Measurements from ENCODE around the gene ATXN10.

Gene ATXN10

DNA sequence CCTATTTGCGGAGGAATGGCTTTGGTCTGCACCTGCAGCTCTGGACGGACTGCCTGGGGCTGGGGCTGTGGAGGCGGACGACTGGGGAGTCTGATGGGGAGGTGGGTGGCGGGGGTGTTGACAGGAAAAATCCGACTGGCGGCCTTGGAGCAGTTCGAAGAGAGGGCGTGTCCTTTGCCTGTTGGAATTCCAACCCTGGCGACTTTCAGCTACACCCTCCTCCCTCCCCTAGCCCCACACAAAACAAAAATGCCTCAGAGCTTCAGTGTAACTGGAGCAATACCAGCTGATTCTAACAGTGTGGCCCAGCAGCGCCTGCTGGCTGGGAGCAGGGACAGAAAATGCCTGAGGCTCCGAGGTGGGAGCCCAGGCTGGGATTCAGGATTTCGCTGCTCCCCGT is 85.4 kb downstream of the ATXN10 start:
- TF ChIP-seq, protein P1, sequence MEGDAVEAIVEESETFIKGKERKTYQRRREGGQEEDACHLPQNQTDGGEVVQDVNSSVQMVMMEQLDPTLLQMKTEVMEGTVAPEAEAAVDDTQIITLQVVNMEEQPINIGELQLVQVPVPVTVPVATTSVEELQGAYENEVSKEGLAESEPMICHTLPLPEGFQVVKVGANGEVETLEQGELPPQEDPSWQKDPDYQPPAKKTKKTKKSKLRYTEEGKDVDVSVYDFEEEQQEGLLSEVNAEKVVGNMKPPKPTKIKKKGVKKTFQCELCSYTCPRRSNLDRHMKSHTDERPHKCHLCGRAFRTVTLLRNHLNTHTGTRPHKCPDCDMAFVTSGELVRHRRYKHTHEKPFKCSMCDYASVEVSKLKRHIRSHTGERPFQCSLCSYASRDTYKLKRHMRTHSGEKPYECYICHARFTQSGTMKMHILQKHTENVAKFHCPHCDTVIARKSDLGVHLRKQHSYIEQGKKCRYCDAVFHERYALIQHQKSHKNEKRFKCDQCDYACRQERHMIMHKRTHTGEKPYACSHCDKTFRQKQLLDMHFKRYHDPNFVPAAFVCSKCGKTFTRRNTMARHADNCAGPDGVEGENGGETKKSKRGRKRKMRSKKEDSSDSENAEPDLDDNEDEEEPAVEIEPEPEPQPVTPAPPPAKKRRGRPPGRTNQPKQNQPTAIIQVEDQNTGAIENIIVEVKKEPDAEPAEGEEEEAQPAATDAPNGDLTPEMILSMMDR (conservative IDR thresholded peaks at IDR 0.05; ENCODE audit: low read length) = peak; percentile 43
- H3K4me3 ChIP-seq (ENCODE audit: low read length) = no peak overlapping the region
- DNase-seq (ENCODE audit: low read depth) = peak; percentile 60

DNA sequence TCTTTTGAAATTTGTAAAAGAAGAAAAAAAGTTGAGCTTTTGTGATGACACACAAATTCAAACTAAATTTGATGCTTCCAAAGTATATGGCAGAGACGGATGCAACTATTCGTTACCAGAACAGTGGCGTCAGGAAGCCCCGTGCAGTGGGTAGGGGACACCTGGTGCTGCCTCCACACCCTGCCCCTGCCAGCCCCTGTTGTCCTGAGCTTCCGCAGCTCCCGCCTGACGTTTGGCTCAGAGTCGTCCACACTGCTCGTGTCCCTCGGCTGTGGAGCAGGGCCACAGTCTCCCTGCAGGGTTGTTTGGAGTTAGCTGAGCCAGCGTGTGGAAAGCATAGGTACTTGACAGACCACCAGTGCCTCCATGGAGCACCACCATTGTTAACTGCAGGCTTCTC is 86.3 kb downstream of the ATXN10 start:
- DNase-seq (ENCODE audit: low read depth) = no peak
- TF ChIP-seq, protein P1 (conservative IDR thresholded peaks at IDR 0.05; ENCODE audit: low read length) = no peak
- no peak overlapping the region for H3K4me3 ChIP-seq (ENCODE audit: low read length)

DNA sequence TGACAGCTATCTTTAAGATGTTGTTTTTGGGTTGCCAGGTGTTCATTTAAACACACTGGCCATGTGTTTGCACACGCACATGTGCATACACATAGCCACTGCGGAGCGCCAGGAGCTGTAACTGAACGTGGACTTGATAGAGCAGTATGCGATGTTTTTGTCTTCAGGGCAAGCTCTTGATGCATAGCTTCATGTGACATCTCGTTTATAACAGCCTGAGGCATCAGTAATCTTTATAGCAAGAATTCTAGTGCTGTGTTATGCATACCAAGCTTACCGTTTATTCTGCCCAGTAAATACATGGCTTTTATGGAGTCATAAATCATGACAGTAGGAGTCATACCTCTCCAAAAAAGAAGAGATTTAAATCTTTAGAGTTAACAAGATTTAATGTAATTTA is 87.0 kb downstream of the ATXN10 start:
- no peak overlapping the region for H3K4me3 ChIP-seq (ENCODE audit: low read length)
- TF ChIP-seq, protein P1 (conservative IDR thresholded peaks at IDR 0.05; ENCODE audit: low read length) = no peak
- no peak for DNase-seq (ENCODE audit: low read depth)

DNA sequence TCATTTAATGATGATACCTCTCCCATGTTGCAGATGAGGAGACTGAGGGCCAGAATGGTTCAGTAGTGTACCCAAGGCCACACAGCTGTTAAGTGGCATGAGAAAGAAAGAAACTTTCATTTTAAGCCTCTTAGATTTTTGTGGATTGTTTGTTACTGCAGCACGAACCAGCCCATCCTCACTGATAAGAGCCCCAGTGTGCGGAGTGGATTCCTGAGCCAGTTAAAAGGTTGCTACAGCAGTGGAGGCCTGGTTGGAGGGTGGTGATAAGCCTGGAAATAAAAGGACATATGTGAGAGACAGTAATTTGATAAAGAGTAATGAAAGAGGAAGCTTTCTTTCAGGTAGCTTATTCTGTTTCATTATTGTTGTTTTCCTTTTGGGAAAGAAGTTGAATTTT is 89.0 kb downstream of the ATXN10 start:
- DNase-seq (ENCODE audit: low read depth) = no peak

DNA sequence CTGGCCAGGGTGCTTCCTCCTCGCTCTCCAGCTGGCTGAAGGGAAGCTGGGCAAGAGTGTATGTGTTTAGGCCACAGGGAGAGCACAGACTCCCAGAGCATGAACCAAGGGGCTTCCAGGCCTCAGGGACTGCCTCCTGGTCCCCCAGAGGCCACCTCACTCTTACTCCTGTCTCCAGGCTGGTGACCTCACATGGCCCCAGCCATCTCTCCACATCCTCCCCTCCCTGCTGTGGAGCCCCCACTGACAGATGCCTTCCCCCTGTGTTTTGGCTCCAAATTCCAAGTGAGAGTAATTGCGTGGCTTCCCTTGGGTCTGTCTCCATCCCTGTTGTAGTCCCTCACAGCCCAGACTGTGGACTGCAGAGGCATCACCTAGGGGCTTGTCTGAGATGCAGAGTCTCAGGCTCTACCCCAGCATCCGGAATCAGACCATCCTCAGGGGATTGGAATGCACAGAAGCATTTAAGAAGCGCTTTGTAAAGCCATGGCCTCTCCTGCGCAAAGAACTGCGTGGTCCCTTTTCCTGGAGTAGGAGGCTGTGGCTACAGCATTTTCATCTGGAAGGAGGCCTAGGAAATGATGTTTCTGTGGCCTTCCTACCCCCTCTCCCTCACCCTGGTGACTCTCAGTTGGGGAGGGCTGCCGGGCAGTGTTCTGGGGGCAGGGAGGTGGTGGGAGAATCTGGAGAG is 91.1 kb downstream of the ATXN10 start:
- H3K4me3 ChIP-seq (ENCODE audit: low read length) = no peak overlapping the region
- TF ChIP-seq, protein P1 (conservative IDR thresholded peaks at IDR 0.05; ENCODE audit: low read length) = no peak
- no peak for DNase-seq (ENCODE audit: low read depth)

More for the DNA sequence above, 89.0 kb downstream of the ATXN10 start:
- TF ChIP-seq, protein P1 (conservative IDR thresholded peaks at IDR 0.05; ENCODE audit: low read length) = no peak
- no peak overlapping the region for H3K4me3 ChIP-seq (ENCODE audit: low read length)

DNA sequence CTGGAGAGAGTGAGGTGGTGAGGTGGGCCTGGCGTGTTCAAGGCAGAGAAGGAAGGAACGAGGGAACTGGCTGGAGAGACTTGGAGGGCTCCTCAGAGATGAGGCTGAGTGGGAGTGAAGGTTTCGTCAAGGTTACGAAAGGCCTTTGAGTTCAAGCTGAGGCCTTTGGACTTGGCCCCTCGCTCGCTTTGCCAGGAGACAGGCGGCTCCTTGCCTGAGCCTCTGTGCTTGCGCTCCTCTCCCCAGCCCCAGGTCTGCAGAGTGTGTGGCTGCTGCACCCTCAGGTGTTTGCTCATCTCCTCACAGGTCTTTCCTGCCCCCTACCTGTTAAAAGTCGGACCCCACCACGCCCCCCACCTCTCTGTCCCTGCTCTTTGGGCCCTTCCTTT is 91.6 kb downstream of the ATXN10 start:
- H3K4me3 ChIP-seq (ENCODE audit: low read length) = no peak overlapping the region
- no peak for DNase-seq (ENCODE audit: low read depth)
- TF ChIP-seq, protein P1 (conservative IDR thresholded peaks at IDR 0.05; ENCODE audit: low read length) = no peak

DNA sequence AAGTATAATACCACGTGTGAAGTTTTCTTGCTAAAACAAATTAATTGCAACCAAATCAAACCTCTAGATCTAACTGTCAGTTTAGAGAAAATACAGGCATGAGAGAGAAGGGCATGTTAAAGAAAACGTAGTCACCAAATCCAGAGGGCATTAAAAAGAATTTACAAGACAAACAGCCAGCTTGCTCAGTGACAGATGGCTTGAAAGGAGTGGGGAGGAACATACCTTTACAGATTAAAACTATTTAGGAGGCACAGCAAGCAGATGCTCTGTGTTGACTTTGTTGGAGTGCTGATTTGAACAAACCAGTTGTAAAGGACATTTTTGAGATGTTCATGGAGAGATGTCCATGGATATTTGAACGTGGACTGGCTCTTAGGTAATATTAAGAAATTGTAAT is 96.9 kb downstream of the ATXN10 start:
- TF ChIP-seq, protein P1 (conservative IDR thresholded peaks at IDR 0.05; ENCODE audit: low read length) = no peak
- no peak for DNase-seq (ENCODE audit: low read depth)
- H3K4me3 ChIP-seq (ENCODE audit: low read length) = no peak overlapping the region

Measured in AG10803 (cell line).